Testis (tissue), 3 donors: Measurements from ENCODE around the gene METAP2. TPM values are rescaled to one million over a fixed set of nuclear protein-coding genes. Genes with fewer than 3 reads are reported as not detected.
"Not testable (repeated sequence)": the region's sequence is repeated elsewhere in the genome, so short reads cannot be mapped to it uniquely, and the experiment has no call there.

ENCODE experiments used
- DNase-seq: peaks from one replicate; pipeline ENCODE4 v3.0.0-alpha.2; 2019
- H3K27ac ChIP-seq, 2 donors: fragments of 200-600 bp; sonication (generic); one replicate each; pipeline ENCODE4 v1.5.1; 2019
- H3K27me3 ChIP-seq: fragments of 200-600 bp; sonication (generic); one replicate; pipeline ENCODE4 v1.5.1; 2019
- H3K36me3 ChIP-seq: fragments of 200-600 bp; sonication (generic); one replicate; pipeline ENCODE4 v1.5.1; 2017; ENCODE audit warnings: low read depth; ENCODE audit errors: missing control alignments
- H3K4me1 ChIP-seq: fragments of 200-600 bp; sonication (generic); one replicate; pipeline ENCODE4 v1.5.1; 2019
- H3K4me3 ChIP-seq, 2 donors: fragments of 200-600 bp; sonication (generic); one replicate each; pipeline ENCODE4 v1.5.1; 2017 to 2019
- H3K9me3 ChIP-seq: fragments of 200-600 bp; sonication (generic); one replicate; pipeline ENCODE4 v1.5.1; 2017
- CTCF ChIP-seq, 3 experiments: fragments of 450-650 bp in 2 of 3; fragments of 200-600 bp in 1 of 3; sonication (generic) in 1 of 3; IDR thresholded peaks; one replicate each; pipeline ENCODE4 v1.5.1; 2016 to 2019; ENCODE audit warnings: antibody characterized with exemption in 3 of 3, mild to moderate bottlenecking in 2 of 3, moderate library complexity in 1 of 3
- POLR2A ChIP-seq: fragments of 450-650 bp; IDR thresholded peaks from one replicate; pipeline ENCODE4 v1.6.1; 2017; ENCODE audit warnings: antibody characterized with exemption, mild to moderate bottlenecking, moderate library complexity
- WGBS, 2 donors: methylation state at CpG; one replicate each; pipeline ENCODE4 v1.1.5; 2018; 5-methylcytosine and 5-hydroxymethylcytosine counted together
- intact Hi-C: fragments of 100-400 bp; cut with DNase I; formaldehyde crosslinking; loops from one replicate; pipeline ENCODE4 v1.15.1; 2023; ENCODE audit warnings: low total_unique reads
- polyA plus RNA-seq: library from polyadenylated mRNA; stranded (reverse); fragments of 350-450 nt; fragmentation: Illumina TruSeq; extraction: RNeasy Lipid Tissue Mini Kit (QIAGEN cat#74804); gene quantifications from one replicate; pipeline ENCODE4 v1.2.3, GENCODE V29; 2014; ENCODE audit warnings: low read depth, low replicate concordance; ENCODE audit not compliant: insufficient read depth
- total RNA-seq, 2 donors: library from RNA; depleted of rRNA; stranded (reverse); fragments of >200 nt; gene quantifications; one replicate each; pipeline ENCODE4 v1.2.3, GENCODE V29; 2016

The METAP2 gene
- total and polyA plus RNA-seq, 3 donors from 2014 or later, result 73.2 to 86.1 (median 83.1) TPM

- H3K27ac ChIP-seq, result no peak overlapping the region
- intact Hi-C loops, result no loop called here
- TF ChIP-seq CTCF (IDR thresholded peaks at IDR 0.05) (no peak), POLR2A (no peak)
- no peaks in the 10 kb centered on the region for H3K4me1 ChIP-seq
- no peaks in the 10 kb centered on the region for H3K9me3 ChIP-seq
- no peaks in the 10 kb centered on the region for H3K27me3 ChIP-seq
- no peak for DNase-seq
- H3K36me3 ChIP-seq, result no peaks in the 10 kb centered on the region
- 92 to 93% methylated on average over 3 of the region's 3 CpGs for WGBS, 2 donors
- H3K4me3 ChIP-seq, result no peak overlapping the region
Observed at GRCh38 chr12:95435355-95435754, 38.6 kb upstream of the METAP2 start.

DNA sequence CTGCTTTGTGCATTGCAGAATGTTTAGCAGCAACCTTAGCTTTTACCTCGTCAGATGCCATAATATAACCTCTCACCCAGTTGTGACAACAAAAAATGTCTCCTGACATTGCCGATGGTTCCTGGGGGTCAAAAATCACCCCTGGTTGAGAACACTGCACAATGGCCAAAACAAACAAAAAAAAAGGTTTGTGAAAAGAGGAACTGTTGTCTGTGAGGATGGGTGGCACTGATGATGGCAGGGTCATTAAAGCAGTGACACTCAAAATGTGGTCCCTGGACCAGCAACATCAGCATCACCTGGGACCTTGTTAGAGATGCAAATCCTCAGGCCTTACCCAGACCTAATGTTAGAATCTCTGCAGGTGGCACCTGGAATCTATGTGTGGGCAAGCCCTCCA, 36.4 kb upstream of the METAP2 start:
- no peaks in the 10 kb centered on the region for H3K27me3 ChIP-seq
- no peaks in the 10 kb centered on the region for H3K36me3 ChIP-seq
- no peak overlapping the region for H3K4me3 ChIP-seq
- H3K27ac ChIP-seq, result no peak overlapping the region
- DNase-seq, result no peak
- intact Hi-C loops, result no loop called here
- H3K4me1 ChIP-seq, result no peaks in the 10 kb centered on the region
- WGBS, 2 donors, result 66 to 73% methylated on average over 2 of the region's 2 CpGs
- TF ChIP-seq POLR2A (no peak), CTCF (IDR thresholded peaks at IDR 0.05) (no peak)
- no peaks in the 10 kb centered on the region for H3K9me3 ChIP-seq

GRCh38 chr12:95439461-95440230, 34.3 kb upstream of the METAP2 start:
- Histone ChIP-seq H3K27ac (no peak overlapping the region), H3K4me3 (no peak overlapping the region), H3K9me3 (no peaks in the 10 kb centered on the region), H3K36me3 (no peaks in the 10 kb centered on the region), H3K4me1 (no peaks in the 10 kb centered on the region), H3K27me3 (no peaks in the 10 kb centered on the region)
- intact Hi-C loops, result no loop called here
- WGBS, 2 donors, result 73 to 79% methylated on average over 9 of the region's 9 CpGs
- DNase-seq, result no peak
- TF ChIP-seq POLR2A (no peak), CTCF (IDR thresholded peaks at IDR 0.05) (no peak)

DNA sequence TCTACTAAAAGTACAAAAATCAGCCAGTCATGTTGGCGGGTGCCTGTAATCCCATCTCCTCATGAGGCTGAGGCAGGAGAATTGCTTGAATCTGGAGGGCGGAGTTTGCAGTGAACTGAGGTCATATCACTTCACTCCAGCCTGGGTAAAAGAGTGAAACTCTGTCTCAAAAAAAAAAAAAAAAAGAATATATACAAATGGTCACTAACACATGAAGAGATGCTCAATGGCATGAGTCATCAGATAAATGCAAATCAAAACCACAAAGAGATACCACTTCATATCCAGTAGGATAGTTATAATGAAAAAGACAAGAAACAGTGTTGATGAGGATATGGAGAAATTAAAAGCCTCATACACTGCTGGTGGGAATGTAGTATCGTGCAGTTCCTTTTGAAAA, 33.6 kb upstream of the METAP2 start:
- H3K27ac ChIP-seq, result no peak overlapping the region
- H3K36me3 ChIP-seq, result no peaks in the 10 kb centered on the region
- intact Hi-C loops, result no loop called here
- WGBS, 2 donors, result 77 to 78% methylated on average over 3 of the region's 3 CpGs
- no peak for DNase-seq
- TF ChIP-seq POLR2A, result no peak
- no peak for TF ChIP-seq CTCF (IDR thresholded peaks at IDR 0.05)
- H3K9me3 ChIP-seq, result no peaks in the 10 kb centered on the region
- H3K4me1 ChIP-seq, result no peaks in the 10 kb centered on the region
- no peaks in the 10 kb centered on the region for H3K27me3 ChIP-seq
- no peak overlapping the region for H3K4me3 ChIP-seq

- H3K4me3 ChIP-seq, result no peak overlapping the region
- no peak for TF ChIP-seq POLR2A
- TF ChIP-seq CTCF (IDR thresholded peaks at IDR 0.05), result no peak
- H3K36me3 ChIP-seq, result no peaks in the 10 kb centered on the region
- intact Hi-C loops, result no loop called here
- H3K4me1 ChIP-seq, result no peaks in the 10 kb centered on the region
- no peak for DNase-seq
- H3K27ac ChIP-seq, result no peak overlapping the region
- no peaks in the 10 kb centered on the region for H3K9me3 ChIP-seq
- no peaks in the 10 kb centered on the region for H3K27me3 ChIP-seq
- WGBS, 2 donors, result 78 to 94% methylated on average over 2 of the region's 2 CpGs
Observed at GRCh38 chr12:95443459-95443858, 30.5 kb upstream of the METAP2 start.

DNA sequence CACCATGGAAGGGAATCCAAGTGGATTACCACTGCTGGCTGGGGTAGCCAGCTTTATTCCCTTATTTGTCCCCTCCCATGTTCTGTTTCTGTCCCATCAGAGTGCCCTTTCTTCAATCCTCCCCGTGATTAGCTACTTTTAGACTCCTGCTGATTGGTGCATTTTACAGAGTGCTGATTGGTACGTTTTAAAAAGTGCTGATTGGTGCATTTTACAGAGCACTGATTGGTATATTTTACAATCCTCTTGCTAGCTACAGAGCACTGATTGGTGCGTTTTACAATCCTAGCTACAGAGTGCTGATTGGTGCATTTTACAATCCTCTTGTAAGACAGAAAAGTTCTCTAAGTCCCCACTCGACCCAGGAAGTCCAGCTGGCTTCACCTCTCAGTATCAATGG, 28.9 kb upstream of the METAP2 start:
- DNase-seq, H3K9me3 ChIP-seq, H3K27me3 ChIP-seq, H3K4me1 ChIP-seq, H3K27ac ChIP-seq, H3K4me3 ChIP-seq, H3K36me3 ChIP-seq, intact Hi-C loops: not testable (repeated sequence)
- WGBS, 2 donors, result 76 to 80% methylated on average over 4 of the region's 4 CpGs
